NOMO-1 (cell line): ENCODE results near the gene FANCM.
A peak's percentile ranks its signal among the peaks of the same experiment; 100 is the strongest.

Experiments used
- DNase-seq, 2 experiments: peaks; one replicate each; lab custom pipeline; 2025; ENCODE audit not compliant: unreplicated experiment in 2 of 2; lab: John Stamatoyannopoulos, UW

The FANCM gene

GRCh38 chr14:45135659-45136395, at the start of gene FANCM:
FANCM (plus strand) TSS chr14:45135930; CDS start chr14:45136032, 102 bp downstream.
- peak; percentile 89 to 95 for DNase-seq

GRCh38 chr14:45089813-45090212, 45.9 kb upstream of the FANCM start:
- DNase-seq, result no peak

- DNase-seq, result no peak
Measured at GRCh38 chr14:45091710-45092109, 44.0 kb upstream of the FANCM start.

GRCh38 chr14:45094275-45094674, 41.5 kb upstream of the FANCM start:
- no peak for DNase-seq

- DNase-seq, result no peak
Measured at GRCh38 chr14:45095143-45095542, 40.6 kb upstream of the FANCM start.

- no peak for DNase-seq
Measured at GRCh38 chr14:45096218-45096617, 39.5 kb upstream of the FANCM start.

GRCh38 chr14:45103806-45104205, 31.9 kb upstream of the FANCM start:
- no peak for DNase-seq

GRCh38 chr14:45104561-45104960, 31.2 kb upstream of the FANCM start:
- no peak for DNase-seq

- no peak for DNase-seq
Measured at GRCh38 chr14:45112896-45113781, 22.6 kb upstream of the FANCM start.

- DNase-seq, result no peak
Measured at GRCh38 chr14:45114327-45114726, 21.4 kb upstream of the FANCM start.

GRCh38 chr14:45118594-45118993, 17.1 kb upstream of the FANCM start:
- no peak for DNase-seq

GRCh38 chr14:45120096-45120495, 15.6 kb upstream of the FANCM start:
- no peak for DNase-seq

GRCh38 chr14:45123271-45123670, 12.5 kb upstream of the FANCM start:
- no peak for DNase-seq

- no peak for DNase-seq
Measured at GRCh38 chr14:45125754-45126153, 10.0 kb upstream of the FANCM start.

- no peak for DNase-seq
Measured at GRCh38 chr14:45128963-45129629, 6.6 kb upstream of the FANCM start.

GRCh38 chr14:45133683-45134050, 2.1 kb upstream of the FANCM start:
- no peak for DNase-seq

GRCh38 chr14:45134051-45134958, 1.4 kb upstream of the FANCM start, which contains the start of gene FKBP3:
FKBP3 (minus strand) TSS chr14:45134481; CDS start chr14:45134456, 25 bp downstream.
- peak; percentile 95 to 97 for DNase-seq

- DNase-seq, result peak in 1 of 2 experiments; percentile 40
Measured at GRCh38 chr14:45135156-45135555, 574 bp upstream of the FANCM start.

GRCh38 chr14:45136399-45136798, 669 bp downstream of the FANCM start:
- DNase-seq, result no peak

GRCh38 chr14:45140661-45141187, 5.0 kb downstream of the FANCM start:
- DNase-seq, result no peak
